IMR-90 (cell line): Measurements from ENCODE around the gene VPS41.

Source experiments
- CEBPB ChIP-seq: IDR thresholded peaks from 2 replicates; pipeline ENCODE4 v1.6.1; 2012; ENCODE audit warnings: low read depth, low read length, improper control_type of control experiment
- CTCF ChIP-seq: conservative IDR thresholded peaks from 2 replicates; pipeline ENCODE4 v1.5.1; 2012; ENCODE audit warnings: mild to moderate bottlenecking, low read depth, low read length, improper control_type of control experiment
- POLR2A ChIP-seq: IDR thresholded peaks from 2 replicates; pipeline ENCODE4 v1.6.1; 2012; ENCODE audit warnings: mild to moderate bottlenecking, low read depth, low read length
- RAD21 ChIP-seq: IDR thresholded peaks from 2 replicates; pipeline ENCODE4 v1.6.1; 2012; ENCODE audit warnings: low read length, improper control_type of control experiment

- no peak for TF ChIP-seq CEBPB
- no peak for TF ChIP-seq RAD21
- TF ChIP-seq CTCF, result no peak
- no peak for TF ChIP-seq POLR2A
Observed at GRCh38 chr7:38862666-38863065, 46.3 kb downstream of the VPS41 start.
